GM21367 (cell line): ENCODE data around the gene VCL.
"Not testable (repeated sequence)": the region's sequence is repeated elsewhere in the genome, so short reads cannot be mapped to it uniquely, and the experiment has no call there.

Experiments used
- ATAC-seq: cut with Tn5 transposase; IDR thresholded peaks from one replicate; pipeline ENCODE4 v1.9.1; 2021; ENCODE audit not compliant: unreplicated experiment

Gene VCL

DNA sequence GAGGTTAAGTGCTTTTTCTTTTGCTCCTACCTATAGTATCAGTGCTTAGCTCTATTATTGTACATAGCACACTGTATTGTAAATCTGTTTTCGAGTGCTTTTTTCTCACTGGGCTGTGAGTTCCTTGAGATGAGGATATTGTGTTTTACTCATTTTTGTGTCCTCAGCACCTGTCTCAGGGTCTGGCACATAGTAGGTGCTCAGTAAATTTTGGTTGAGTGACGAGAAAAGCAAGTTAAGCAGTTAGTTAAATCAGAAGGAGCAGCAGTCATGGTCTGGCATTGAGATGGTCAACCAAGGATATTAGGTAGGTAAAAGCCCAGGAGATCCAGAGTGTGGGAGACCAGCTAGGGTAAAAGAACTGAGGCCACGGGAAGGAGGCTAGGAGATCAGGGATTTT lies 101.5 kb downstream of the VCL start:
- ATAC-seq, result no peak

DNA sequence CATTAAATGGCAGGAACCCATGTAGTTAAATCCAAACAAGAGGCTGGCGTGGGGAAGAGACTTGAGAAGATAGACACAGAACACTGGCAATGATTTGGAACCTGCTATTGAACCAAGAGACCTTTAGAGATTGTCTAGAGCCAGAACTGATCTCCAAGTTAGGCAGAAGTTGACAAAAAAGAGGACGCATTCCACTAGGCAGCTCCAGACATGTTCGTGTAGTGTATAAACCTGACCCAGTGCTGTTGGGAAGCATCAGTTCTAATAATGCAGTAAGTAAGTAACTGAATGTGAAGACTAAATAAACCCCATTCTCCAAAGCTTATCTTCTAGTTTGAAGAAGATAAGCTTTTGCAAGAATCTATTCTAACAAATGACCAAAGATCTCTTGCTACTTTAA lies 101.9 kb downstream of the VCL start:
- no peak for ATAC-seq

DNA sequence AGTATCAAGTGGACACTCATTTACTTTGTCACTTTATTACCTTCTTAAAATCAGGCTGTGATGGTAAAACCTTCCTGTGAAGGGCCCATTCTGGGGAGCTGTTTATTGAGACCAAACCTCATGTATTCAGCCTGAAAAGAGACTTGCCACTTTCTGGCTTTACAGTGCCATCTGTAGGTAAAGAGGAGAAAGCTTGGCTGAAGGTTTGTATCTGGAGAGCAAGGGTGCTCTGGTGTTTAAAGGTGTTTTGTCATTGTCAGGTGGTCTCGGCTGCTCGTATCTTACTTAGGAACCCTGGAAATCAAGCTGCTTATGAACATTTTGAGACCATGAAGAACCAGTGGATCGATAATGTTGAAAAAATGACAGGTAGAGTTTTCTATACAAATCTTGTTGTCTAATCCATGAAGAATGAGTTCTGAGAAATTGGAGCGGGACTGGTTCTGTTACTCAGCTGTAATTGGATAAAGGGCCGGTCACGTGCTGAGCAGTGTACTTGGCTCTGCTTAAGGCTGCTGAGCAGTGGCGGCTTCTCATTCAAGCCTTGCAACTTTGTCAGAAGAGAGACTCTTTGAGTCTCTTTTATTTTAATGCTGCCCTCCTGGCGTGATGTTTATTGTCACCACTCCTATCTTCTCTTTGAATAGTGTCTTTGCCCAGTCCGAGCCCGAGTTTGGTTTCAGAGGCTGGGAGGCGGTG lies 105.8 kb downstream of the VCL start:
- ATAC-seq, result no peak

DNA sequence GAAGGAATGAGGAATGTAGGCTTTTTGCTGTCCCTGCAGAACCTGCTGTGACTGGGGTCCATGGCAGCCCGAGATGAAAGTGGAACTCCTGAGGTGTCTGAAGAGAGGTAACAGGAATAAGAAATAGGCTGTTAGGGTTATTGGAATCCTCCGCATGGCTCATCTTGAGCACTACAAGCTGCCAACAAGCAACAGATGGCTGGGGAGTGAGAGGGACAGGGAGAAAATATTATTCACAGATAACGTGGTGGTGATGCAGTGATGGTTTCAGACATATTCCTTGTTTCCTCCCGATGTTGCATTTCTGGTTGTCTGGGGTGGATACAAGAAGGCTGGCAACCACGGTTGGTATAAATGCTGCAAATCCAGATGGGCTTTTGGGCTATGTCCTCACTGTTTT lies 106.6 kb downstream of the VCL start:
- no peak for ATAC-seq

DNA sequence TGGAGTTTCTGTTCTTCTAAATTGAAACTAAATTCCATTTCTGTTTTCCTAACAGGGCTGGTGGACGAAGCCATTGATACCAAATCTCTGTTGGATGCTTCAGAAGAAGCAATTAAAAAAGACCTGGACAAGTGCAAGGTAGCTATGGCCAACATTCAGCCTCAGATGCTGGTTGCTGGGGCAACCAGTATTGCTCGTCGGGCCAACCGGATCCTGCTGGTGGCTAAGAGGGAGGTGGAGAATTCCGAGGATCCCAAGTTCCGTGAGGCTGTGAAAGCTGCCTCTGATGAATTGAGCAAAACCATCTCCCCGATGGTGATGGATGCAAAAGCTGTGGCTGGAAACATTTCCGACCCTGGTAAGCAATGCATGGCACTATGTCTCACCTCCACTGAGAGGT lies 107.1 kb downstream of the VCL start:
- no peak for ATAC-seq

DNA sequence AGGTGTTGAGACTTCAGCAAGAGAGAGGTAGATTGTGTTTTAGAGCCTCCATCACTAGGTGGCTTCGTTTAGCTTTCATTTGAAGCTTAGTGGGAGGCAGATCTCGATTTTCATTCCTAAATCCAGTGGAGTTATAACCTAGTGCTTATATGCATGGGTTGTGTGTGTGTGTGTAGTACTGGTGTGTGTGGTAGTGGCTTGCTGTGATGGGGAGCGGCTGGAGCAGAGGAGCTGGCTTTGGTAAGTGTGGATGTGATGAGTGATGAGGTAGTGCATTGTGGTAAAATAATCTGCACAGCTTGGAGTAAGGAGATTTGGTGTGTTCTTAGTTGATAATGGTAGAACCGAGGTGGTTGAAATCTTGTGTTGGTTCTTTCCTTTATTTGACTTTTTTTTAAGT lies 109.5 kb downstream of the VCL start:
- ATAC-seq, result no peak

DNA sequence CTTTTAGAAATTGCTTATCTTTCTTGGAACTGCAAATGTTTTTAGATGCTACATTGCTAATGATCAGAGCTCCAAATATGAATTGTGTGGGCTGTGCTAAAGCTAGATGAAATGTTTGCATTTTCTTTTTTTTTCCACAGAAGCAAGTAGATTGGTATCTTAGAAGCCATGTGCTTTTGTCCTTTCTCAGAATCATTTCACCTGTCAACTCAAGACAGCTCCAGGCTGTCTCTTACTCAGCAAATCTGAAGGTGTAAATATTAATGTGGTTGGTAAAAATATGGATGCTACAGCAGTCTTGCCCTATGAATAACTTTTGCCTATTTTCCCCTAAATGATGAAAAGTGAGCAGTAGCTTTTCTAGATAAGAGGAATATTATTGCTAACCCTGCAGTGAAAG lies 111.5 kb downstream of the VCL start:
- no peak for ATAC-seq

DNA sequence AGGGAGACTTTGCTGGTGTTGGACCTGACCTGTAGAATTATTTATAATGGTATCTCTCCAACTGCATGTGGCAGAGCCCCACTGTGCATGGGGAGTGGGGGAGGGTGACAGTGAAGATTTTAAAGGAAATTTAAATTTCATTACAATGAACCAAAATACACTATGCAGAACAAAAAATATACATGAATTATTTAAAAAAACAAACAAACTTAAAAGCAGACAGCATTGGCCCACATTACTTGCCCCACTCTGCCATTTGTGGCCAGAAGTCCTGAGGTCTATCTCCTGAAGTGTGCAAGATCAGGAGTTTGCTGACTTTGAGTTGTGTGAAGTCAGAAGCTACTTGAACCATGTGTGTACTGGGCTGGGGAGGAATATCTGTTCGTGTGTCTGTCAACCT lies 112.2 kb downstream of the VCL start:
- no peak for ATAC-seq

DNA sequence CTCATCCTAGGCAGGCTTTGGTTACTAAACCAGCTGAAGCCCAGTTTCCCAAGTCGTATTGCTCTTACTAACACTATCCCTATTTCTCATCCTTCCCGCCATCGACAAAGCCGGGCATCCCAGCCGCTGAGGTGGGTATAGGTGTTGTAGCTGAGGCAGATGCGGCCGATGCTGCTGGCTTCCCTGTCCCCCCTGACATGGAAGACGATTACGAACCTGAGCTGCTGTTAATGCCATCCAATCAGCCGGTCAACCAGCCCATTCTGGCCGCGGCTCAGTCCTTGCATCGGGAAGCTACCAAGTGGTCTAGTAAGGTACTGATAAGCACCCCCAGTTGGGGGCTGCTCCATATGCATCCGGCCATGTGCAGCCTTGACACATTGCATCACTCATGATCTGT lies 113.9 kb downstream of the VCL start:
- ATAC-seq, result no peak

DNA sequence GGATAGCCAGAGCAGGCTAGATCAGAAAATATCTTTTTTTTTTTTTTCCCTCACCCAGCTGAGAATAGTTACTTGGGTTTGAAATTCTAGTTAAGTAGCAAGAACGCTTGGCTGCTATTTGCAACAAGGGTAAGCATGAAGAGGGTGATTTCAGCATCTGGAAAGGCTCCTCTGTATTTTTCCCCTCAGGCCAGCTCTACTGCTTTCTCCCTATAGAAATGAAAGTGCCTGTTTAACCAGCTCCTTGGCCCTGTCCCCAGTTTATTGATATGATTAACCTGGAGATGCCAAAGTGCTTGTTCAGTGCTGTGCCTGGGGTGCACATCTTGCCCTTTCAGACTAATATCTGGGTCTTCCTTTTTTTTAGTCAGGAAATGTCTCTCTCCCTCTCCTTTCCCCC lies 115.6 kb downstream of the VCL start:
- no peak for ATAC-seq

DNA sequence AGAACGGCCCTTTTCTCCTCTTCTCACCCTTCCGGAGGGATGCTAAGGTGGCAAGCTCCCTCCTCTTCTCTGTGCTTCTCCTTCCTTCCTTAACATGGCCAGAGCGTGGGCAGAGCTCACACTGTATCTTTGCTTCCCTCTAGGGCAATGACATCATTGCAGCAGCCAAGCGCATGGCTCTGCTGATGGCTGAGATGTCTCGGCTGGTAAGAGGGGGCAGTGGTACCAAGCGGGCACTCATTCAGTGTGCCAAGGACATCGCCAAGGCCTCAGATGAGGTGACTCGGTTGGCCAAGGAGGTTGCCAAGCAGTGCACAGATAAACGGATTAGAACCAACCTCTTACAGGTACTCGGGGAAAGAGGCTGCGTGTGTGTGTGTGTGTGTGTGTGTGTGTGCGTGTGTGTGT lies 116.1 kb downstream of the VCL start:
- no peak for ATAC-seq

DNA sequence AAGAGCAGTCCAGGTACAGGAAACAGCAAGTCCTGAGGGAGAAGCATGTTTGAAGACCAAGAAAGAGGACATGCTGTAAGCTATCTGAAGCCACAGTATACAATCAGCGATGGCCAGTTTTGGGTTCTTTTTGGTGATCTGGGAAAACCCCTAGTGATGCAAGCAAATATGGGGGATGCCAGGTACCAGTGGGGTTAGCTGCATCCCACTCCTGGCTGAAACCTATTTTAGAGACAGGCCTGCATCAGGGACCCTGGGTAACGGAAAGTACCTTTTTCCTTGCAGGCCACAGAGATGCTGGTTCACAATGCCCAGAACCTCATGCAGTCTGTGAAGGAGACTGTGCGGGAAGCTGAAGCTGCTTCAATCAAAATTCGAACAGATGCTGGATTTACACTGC lies 119.8 kb downstream of the VCL start:
- ATAC-seq, result no peak

DNA sequence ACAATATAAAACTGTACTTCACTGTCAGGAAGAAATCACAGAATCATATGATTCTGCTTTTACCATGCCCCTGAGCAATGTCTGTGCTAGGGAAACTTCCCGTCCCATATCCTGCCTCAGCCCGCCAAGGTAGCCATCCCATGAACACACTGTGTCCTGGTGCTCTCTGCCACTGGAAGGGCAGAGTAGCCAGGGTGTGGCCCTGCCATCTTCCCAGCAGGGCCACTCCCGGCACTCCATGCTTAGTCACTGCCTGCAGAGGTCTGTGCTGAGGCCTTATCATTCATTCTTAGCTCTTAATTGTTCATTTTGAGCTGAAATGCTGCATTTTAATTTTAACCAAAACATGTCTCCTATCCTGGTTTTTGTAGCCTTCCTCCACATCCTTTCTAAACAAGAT lies 120.9 kb downstream of the VCL start:
- ATAC-seq, result no peak

DNA sequence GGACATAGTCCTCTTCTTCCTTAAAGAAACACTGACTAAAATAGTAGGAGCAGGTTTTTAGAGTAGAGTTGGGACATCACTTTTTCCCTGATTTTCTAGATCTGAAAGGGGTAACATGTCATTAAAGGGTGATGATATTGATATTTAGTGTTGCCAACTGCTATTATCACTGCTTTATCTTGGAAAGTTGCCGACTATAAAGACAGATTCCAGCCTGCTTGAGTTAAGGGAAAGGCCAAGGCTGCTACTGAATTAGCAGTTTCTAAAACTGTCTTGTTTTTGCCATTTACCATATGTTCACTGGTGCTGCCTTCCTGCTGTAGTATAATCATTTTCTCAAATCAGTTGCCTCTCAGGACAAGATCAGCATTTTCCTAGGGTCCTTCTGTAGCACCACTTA lies 123.0 kb downstream of the VCL start:
- ATAC-seq, result no peak

DNA sequence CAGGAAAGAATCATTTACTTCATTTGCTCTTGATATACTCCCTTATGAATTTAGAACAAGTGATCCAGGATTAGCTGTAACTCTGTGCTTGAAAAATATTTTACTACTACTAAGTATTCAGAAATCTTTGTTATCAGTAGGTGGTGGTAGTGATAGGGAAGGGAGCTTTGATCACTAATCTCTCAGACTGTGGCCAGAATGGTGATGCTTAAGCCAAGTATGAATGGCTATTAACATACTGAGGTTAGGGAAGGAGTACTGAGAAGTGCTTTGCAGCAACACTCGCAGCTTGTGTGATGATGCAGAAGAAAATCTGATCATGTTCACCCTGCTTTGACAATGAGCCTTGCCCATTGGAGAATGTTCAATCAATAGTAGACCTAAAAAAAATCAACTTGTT lies 123.5 kb downstream of the VCL start:
- ATAC-seq, result no peak

DNA sequence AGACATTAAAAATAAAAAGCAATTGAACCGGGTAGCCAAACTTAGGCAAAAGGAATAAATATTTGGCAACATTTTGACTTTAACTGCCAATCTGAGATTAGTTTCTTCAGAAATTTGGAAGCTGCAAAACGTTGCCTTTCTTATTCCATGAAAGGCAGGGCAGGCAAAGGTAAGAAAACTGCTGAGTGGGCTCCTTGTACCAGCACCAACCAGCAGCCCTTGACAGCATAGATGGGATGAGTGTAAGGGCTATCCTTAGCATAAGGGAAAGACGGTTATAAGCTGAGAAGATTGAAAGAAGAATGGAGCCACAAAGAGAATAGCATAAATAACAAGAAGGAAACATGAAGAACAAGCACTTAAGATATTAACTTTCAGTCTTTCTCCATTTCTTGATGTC lies 124.1 kb downstream of the VCL start:
- ATAC-seq, result no peak

DNA sequence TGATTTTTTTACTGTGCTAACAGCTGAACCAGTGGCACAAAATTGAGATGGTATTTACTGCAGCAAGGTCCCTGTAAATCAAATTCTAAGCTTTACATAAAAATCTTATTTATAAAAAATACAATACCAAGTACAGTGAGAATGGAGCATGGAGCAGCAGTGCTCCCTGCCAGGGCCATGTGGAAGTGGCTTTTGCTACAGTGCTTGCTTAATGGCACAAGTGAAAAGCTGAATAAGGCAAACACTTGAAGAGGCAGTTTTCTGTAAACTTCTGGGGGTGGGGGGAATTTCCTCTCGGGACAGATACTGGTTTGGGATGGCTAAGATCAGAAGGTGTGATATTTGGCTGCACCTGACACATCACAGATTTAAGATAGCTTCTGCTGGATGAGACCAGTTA lies 125.2 kb downstream of the VCL start:
- ATAC-seq, result no peak

DNA sequence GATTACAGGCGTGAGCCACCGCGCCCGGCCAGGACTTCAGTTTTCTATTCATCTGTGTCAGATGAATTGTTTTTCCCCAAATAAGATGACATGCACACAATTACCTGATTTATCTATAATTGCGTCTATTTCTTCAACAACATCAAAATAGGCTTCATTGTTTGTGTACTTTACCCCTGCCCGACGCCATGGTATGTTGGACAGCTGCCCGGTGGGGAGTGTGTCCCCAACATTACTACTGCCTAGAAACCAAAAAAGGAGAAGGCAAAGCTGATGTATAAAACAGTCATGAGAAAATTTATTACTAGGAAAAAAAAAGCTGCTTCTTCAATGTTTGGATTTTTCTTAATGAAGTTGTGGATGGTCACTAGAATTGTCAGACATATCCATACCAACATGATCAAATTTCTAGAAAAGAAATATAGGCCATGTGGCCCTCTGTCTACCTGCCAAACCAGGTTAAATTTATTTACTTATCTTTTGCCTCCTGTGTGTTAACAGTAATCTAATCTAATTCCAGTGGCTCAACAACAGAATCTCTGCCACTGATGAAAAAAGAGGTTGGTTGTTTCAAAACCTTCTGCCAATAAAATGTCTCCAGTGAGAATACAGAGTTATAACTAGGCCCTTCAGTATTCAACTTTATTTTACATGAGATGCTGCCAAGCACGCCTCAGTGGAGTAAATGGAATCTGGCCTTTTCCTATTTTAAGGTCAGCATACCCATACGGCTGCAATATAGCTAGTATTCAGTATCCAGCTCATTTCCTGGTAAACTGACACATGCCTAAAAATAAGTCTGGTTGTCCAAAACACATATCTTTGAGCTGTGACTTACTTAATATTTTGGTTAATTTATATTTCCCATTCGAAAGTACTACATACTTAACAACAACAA lies 136.3 kb downstream of the VCL start:
- no peak for ATAC-seq

DNA sequence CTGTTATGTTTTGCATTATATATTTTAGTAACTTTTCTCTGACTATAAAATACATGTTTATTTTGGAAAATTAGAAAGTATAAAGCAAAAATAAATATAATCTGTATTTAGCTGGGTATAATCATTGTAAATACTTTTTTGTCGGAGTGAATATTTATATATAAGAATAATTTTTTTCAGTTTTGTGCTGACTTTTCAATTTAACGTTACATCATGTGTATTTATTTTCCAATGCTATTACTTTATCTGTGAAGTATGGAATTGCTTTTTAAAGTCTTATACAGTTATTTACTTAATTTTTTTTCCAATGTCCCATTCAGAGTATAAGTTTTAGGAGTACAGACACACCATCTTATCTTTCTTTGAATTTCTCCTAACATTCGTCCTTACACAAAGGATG lies 137.5 kb downstream of the VCL start:
- ATAC-seq, result no peak

DNA sequence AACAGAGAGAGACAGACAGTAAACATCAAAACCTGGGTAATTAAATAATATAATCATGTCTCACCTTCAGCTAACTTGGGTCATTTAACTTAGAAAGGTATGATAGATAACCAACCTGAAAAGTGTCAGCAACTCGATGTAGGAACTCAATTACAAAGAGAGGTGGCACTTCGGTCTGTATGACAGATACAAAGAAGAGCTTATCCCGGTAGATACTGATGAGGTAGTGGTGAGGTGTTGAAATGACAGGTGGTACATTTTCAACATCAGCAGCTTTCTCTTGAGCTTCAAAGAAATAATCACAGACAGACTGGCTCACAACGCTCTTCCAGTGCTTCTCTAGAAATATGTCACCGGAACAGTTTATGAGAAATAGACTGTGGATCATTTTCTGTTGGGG lies 140.1 kb downstream of the VCL start:
- no peak for ATAC-seq

DNA sequence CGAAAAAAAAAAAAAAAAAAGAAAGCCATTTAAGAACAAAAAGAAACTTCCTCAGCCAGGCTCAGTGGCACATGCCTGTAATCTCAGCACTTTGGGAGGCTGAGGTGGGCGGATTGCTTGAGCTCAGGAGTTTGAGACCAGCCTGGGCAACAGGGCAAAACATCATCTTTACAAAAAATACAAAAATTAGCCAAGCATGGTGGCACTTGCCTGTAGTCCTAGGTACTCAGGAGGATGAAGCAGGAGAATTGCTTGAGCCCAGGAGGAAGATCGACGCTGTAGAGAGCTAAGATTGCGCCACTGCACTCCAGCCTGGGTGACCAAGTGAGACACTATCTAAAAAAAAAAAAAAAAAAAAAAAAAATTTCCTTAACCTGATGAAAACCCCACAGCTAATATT lies 140.7 kb downstream of the VCL start:
- ATAC-seq, result not testable (repeated sequence)

DNA sequence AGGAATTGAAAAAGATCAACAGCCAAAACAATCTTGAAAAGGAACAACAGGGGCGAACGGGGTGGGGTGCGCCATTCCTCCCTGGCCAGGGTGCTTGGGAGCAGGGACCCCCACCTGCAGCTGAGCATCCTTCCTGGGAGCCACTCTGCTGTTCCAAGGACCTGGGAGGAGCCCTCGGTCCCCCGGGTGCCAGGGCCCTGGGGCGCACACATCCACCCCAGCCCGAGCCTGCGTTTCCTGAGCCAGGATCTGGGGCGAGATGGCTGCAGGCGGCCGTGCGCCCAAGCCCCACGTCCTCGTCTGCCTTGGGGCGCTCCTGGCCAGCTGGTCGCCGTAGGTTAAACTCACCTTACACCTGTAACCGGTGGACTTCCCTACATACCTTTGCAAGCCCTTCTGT lies 142.1 kb downstream of the VCL start:
- no peak for ATAC-seq

DNA sequence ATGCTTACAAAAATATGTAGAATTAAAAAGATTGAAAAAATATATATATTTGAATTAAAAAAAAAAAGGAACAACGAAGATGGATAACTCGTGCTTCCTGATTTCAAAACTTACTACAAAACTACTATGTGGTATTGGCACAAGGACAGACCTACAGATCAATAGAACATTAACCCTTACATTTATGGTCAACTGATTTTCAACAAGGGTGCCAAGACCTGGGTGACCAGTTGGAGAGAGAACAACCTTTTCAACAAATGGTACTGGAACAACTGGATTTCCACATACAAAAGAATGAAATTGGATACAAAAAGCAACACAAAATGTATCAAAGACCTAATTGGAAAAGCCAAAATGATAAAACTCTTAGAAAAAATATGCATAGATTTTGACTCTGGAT lies 142.6 kb downstream of the VCL start:
- no peak for ATAC-seq
